HepG2 (cell line): ENCODE results near the gene IFT122. TPM values are rescaled to one million over a fixed set of nuclear protein-coding genes. Genes with fewer than 3 reads are reported as not detected.

Experiments used
- ATF1 ChIP-seq: IDR thresholded peaks from 2 replicates; pipeline ENCODE4 v1.6.1; 2016; ENCODE audit warnings: mild to moderate bottlenecking, control low read depth
- BCL6 ChIP-seq: IDR thresholded peaks from 2 replicates; pipeline ENCODE4 v1.6.1; 2016; ENCODE audit warnings: missing genetic modification reagents, missing compliant biosample characterization
- HDAC2 ChIP-seq: sonication (generic); formaldehyde crosslinking; IDR thresholded peaks from 2 replicates; pipeline ENCODE4 v1.4.0; 2020; ENCODE audit warnings: missing genetic modification reagents
- HNF4A ChIP-seq: sonication (generic); formaldehyde crosslinking; IDR thresholded peaks from 2 replicates; pipeline ENCODE4 v1.4.0; 2020; ENCODE audit warnings: missing genetic modification reagents
- MAF1 ChIP-seq: sonication (generic); formaldehyde crosslinking; IDR thresholded peaks from 2 replicates; pipeline ENCODE4 v1.5.0; 2020; ENCODE audit warnings: missing genetic modification reagents, borderline replicate concordance
- NAIF1 ChIP-seq: sonication (generic); formaldehyde crosslinking; IDR thresholded peaks from 2 replicates; pipeline ENCODE4 v1.5.0; 2020; ENCODE audit warnings: mild to moderate bottlenecking, missing genetic modification reagents, borderline replicate concordance
- POLR2AphosphoS2 ChIP-seq: IDR thresholded peaks from 2 replicates; pipeline ENCODE4 v1.6.1; 2011; ENCODE audit warnings: low read depth, low read length, improper control_type of control experiment
- RNF2 ChIP-seq: fragments of 450-650 bp; conservative IDR thresholded peaks from 2 replicates; pipeline ENCODE4 v1.6.1; 2016; ENCODE audit warnings: low read depth
- SATB2 ChIP-seq: sonication (generic); formaldehyde crosslinking; IDR thresholded peaks from 2 replicates; pipeline ENCODE4 v1.5.0; 2020; ENCODE audit warnings: missing genetic modification reagents
- SCMH1 ChIP-seq: sonication (generic); formaldehyde crosslinking; IDR thresholded peaks from 2 replicates; pipeline ENCODE4 v1.9.0; 2021; ENCODE audit warnings: missing genetic modification reagents, mild to moderate bottlenecking, borderline replicate concordance
- SMAD3 ChIP-seq: sonication (generic); formaldehyde crosslinking; IDR thresholded peaks from 2 replicates; pipeline ENCODE4 v1.4.0; 2020; ENCODE audit warnings: missing genetic modification reagents
- ZNF441 ChIP-seq: sonication (generic); formaldehyde crosslinking; IDR thresholded peaks from 2 replicates; pipeline ENCODE4 v1.7.0; 2021; ENCODE audit warnings: missing genetic modification reagents, borderline replicate concordance
- ZNF549 ChIP-seq: sonication (generic); formaldehyde crosslinking; IDR thresholded peaks from 2 replicates; pipeline ENCODE4 v1.5.0; 2020; ENCODE audit warnings: missing genetic modification reagents
- ZNF567 ChIP-seq: sonication (generic); formaldehyde crosslinking; IDR thresholded peaks from 2 replicates; pipeline ENCODE4 v1.8.1; 2023; ENCODE audit warnings: mild to moderate bottlenecking, missing genetic modification reagents, borderline replicate concordance
- ZNF577 ChIP-seq: sonication (generic); formaldehyde crosslinking; IDR thresholded peaks from 2 replicates; pipeline ENCODE4 v1.4.0; 2020; ENCODE audit warnings: mild to moderate bottlenecking, low read depth, missing genetic modification reagents, borderline replicate concordance
- ZNF761 ChIP-seq: sonication (generic); formaldehyde crosslinking; conservative IDR thresholded peaks from 2 replicates; pipeline ENCODE4 v1.4.0; 2020; ENCODE audit warnings: mild to moderate bottlenecking, missing genetic modification reagents
- ZNF790 ChIP-seq: sonication (generic); formaldehyde crosslinking; IDR thresholded peaks from 2 replicates; pipeline ENCODE4 v1.8.0; 2022; ENCODE audit warnings: missing genetic modification reagents, mild to moderate bottlenecking, borderline replicate concordance
- polyA plus RNA-seq, 8 experiments: library from polyadenylated mRNA; depleted of rRNA in 3 of 8; stranded (reverse) in 7 of 8; unstranded in 1 of 8; fragments of >200 nt; fragmentation: Illumina TruSeq in 4 of 8; extraction: Trizol in 4 of 8; gene quantifications; 2 replicates each; pipeline versions ENCODE4 v1.2.1 to v1.2.3, GENCODE V29; 2011 to 2016; ENCODE audit warnings: low read depth in 4 of 8, missing spikeins in 1 of 8, mixed read lengths in 1 of 8; ENCODE audit not compliant: insufficient read depth in 1 of 8
- total RNA-seq, 5 experiments: library from RNA; depleted of rRNA; stranded (reverse); fragments of >200 nt; fragmentation: Illumina TruSeq; extraction: Trizol; gene quantifications; 2 replicates each; pipeline ENCODE4 v1.2.3, GENCODE V29; 2016; ENCODE audit warnings: low read depth in 1 of 5
- TF ChIP-seq, protein P1 (sequence below): sonication (generic); formaldehyde crosslinking; IDR thresholded peaks from 2 replicates; pipeline ENCODE4 v1.5.0; 2020; ENCODE audit warnings: missing genetic modification reagents
- TF ChIP-seq, protein P2 (sequence below), 2 experiments: fragments of 450-650 bp in 1 of 2; sonication (generic) in 1 of 2; formaldehyde crosslinking; IDR thresholded peaks; 2 replicates each; pipeline versions ENCODE4 v1.5.0 to v1.8.0; 2020 to 2022; ENCODE audit warnings: mild to moderate bottlenecking in 1 of 2, missing genetic modification reagents in 1 of 2
- TF ChIP-seq, protein P3 (sequence below): sonication (generic); formaldehyde crosslinking; IDR thresholded peaks from 2 replicates; pipeline ENCODE4 v1.5.1; 2020; ENCODE audit warnings: missing genetic modification reagents, mild to moderate bottlenecking, borderline replicate concordance
- TF ChIP-seq, protein P4 (sequence below): sonication (generic); formaldehyde crosslinking; IDR thresholded peaks from 2 replicates; pipeline ENCODE4 v1.4.0; 2020; ENCODE audit warnings: missing genetic modification reagents
- TF ChIP-seq, protein P5 (sequence below): sonication (generic); formaldehyde crosslinking; IDR thresholded peaks from 2 replicates; pipeline ENCODE4 v1.5.1; 2020; ENCODE audit warnings: missing genetic modification reagents, mild to moderate bottlenecking, borderline replicate concordance

The IFT122 gene
- total and polyA plus RNA-seq, 2 of the 13 experiments (the other 11 are each of a cell fraction or from before 2014, with no cell fraction given): 10.1 to 10.3 TPM

DNA sequence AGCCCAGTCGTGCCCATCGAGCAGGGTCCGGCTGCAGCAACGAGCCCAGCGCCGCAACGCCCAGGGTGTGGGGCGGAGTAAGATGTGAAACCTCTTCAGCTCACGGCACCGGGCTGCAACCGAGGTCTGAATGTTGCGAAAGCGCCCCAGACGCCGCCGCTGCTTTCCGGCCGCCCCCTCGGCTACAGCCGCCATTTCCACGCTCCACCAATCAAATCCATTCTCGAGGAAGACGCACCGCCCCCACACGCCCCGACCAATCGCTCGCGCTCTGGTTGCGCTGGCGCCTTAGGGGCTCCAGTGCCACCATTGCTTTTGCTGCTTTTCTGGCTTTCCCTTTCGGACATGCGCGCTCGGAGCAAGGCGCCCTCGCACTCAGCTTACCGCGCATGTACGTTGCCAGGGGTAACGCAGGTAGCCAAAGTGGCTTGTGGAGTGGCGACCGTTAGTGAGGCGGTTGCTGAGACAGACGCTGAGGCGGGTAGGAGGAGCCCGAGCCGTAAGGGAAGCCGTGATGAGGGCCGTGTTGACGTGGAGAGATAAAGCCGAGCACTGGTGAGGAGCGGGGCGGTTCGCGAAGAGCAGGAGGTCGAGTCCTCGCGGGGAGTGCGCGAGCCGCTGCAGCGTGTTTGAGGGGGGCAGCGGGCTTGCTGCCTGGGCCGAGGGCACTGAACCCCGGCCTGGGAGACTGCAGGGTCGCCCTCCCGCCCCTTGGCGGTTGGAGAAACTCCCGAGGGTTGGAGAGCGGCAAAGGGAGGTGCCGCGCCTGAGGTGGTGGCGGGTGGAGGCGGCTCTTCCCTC lies at the start of gene IFT122, which contains the start of gene MBD4 (continued):
- TF ChIP-seq MAF1 (CRISPR knock-in tag): no peak
- TF ChIP-seq, protein P1, sequence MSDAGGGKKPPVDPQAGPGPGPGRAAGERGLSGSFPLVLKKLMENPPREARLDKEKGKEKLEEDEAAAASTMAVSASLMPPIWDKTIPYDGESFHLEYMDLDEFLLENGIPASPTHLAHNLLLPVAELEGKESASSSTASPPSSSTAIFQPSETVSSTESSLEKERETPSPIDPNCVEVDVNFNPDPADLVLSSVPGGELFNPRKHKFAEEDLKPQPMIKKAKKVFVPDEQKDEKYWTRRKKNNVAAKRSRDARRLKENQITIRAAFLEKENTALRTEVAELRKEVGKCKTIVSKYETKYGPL: no peak
- no peak for TF ChIP-seq ZNF549 (CRISPR knock-in tag)
- TF ChIP-seq HDAC2 (CRISPR knock-in tag): peak; percentile 80
- peak; percentile 67; the same call in 1 of the 2 replicates for TF ChIP-seq ZNF761
- TF ChIP-seq ZNF567 (CRISPR knock-in tag): 0 out of 2 replicates have a peak, but pooled peaks have one; percentile 73
- no peak for TF ChIP-seq ZNF790 (CRISPR knock-in tag)
- TF ChIP-seq, protein P2, sequence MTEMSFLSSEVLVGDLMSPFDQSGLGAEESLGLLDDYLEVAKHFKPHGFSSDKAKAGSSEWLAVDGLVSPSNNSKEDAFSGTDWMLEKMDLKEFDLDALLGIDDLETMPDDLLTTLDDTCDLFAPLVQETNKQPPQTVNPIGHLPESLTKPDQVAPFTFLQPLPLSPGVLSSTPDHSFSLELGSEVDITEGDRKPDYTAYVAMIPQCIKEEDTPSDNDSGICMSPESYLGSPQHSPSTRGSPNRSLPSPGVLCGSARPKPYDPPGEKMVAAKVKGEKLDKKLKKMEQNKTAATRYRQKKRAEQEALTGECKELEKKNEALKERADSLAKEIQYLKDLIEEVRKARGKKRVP (CRISPR knock-in tag; IDR thresholded peaks at IDR 0.05): peak in 1 of 2 experiments; percentile 62; a peak in 2 of 4 replicates
- no peak for TF ChIP-seq BCL6 (CRISPR knock-in tag)
- peak; percentile 86 for TF ChIP-seq ZNF441 (CRISPR knock-in tag)
- no peak for TF ChIP-seq SMAD3 (CRISPR knock-in tag)
- TF ChIP-seq, protein P3, sequence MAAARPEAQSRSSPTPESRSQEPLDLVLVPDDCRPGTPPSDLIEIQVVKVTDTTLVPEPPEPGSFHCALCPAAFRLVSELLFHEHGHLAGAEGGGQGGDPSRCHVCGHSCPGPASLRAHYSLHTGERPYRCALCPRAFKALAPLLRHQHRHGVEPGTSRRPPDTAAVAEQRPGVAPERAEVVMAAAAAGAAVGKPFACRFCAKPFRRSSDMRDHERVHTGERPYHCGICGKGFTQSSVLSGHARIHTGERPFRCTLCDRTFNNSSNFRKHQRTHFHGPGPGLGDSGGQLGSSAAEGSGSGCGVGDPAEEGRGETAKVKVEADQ (CRISPR knock-in tag): peak; percentile 64; the same call in 1 of the 2 replicates
- no peak for TF ChIP-seq SCMH1 (CRISPR knock-in tag)
- no peak for TF ChIP-seq ZNF577 (CRISPR knock-in tag)
- peak; percentile 21; the same call in 1 of the 2 replicates for TF ChIP-seq RNF2
- TF ChIP-seq HNF4A (CRISPR knock-in tag): no peak
- TF ChIP-seq, protein P4, sequence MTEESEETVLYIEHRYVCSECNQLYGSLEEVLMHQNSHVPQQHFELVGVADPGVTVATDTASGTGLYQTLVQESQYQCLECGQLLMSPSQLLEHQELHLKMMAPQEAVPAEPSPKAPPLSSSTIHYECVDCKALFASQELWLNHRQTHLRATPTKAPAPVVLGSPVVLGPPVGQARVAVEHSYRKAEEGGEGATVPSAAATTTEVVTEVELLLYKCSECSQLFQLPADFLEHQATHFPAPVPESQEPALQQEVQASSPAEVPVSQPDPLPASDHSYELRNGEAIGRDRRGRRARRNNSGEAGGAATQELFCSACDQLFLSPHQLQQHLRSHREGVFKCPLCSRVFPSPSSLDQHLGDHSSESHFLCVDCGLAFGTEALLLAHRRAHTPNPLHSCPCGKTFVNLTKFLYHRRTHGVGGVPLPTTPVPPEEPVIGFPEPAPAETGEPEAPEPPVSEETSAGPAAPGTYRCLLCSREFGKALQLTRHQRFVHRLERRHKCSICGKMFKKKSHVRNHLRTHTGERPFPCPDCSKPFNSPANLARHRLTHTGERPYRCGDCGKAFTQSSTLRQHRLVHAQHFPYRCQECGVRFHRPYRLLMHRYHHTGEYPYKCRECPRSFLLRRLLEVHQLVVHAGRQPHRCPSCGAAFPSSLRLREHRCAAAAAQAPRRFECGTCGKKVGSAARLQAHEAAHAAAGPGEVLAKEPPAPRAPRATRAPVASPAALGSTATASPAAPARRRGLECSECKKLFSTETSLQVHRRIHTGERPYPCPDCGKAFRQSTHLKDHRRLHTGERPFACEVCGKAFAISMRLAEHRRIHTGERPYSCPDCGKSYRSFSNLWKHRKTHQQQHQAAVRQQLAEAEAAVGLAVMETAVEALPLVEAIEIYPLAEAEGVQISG: peak; percentile 69
- no peak for TF ChIP-seq POLR2AphosphoS2
- no peak for TF ChIP-seq ATF1 (CRISPR knock-in tag)
- TF ChIP-seq NAIF1 (CRISPR knock-in tag): peak; percentile 77
- no peak for TF ChIP-seq SATB2 (CRISPR knock-in tag)
- TF ChIP-seq, protein P5, sequence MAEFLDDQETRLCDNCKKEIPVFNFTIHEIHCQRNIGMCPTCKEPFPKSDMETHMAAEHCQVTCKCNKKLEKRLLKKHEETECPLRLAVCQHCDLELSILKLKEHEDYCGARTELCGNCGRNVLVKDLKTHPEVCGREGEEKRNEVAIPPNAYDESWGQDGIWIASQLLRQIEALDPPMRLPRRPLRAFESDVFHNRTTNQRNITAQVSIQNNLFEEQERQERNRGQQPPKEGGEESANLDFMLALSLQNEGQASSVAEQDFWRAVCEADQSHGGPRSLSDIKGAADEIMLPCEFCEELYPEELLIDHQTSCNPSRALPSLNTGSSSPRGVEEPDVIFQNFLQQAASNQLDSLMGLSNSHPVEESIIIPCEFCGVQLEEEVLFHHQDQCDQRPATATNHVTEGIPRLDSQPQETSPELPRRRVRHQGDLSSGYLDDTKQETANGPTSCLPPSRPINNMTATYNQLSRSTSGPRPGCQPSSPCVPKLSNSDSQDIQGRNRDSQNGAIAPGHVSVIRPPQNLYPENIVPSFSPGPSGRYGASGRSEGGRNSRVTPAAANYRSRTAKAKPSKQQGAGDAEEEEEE: no peak; the same call in 1 of the 2 replicates
